Adrenal gland (tissue), 5 donors: Measurements from ENCODE around the gene TNS3.

Source experiments
- POLR2A ChIP-seq, 2 donors: fragments of 450-650 bp; IDR thresholded peaks; one replicate each; pipeline ENCODE4 v1.6.1; 2017; ENCODE audit warnings: antibody characterized with exemption in 2 of 2, mild to moderate bottlenecking in 2 of 2, moderate library complexity in 1 of 2
- TF ChIP-seq, protein P1 (sequence below), 6 experiments: fragments of 450-650 bp in 4 of 6; fragments of 200-600 bp in 2 of 6; sonication (generic) in 1 of 6; IDR thresholded peaks; 1 replicate in 5 of 6; 2 replicates in 1 of 6; pipeline versions ENCODE4 v1.5.1 to v1.8.0; 2016 to 2021; ENCODE audit warnings: antibody characterized with exemption in 6 of 6, mild to moderate bottlenecking in 2 of 6, moderate library complexity in 1 of 6
- donor health status: DM: no; HTN: no; CAD: no.

DNA sequence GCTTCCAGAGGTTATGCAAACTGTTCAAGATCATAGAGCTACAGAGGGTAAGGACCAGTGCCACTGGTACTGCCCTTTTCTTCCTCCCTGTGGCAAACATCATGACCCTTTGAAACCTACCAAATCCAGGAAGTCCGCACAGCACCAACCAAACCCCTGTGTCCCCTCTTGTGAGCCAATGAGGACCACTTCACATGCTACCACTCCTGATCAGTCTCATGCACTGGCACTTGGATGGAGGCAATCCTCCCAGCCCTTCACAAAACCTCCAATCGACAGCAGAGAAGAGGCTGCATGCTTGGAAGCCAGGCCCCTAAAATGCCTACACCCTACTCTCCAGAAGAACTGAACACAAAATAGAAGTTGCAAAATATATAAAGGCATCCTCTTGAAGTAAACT is 248.0 kb downstream of the TNS3 start:
- TF ChIP-seq, protein P1, sequence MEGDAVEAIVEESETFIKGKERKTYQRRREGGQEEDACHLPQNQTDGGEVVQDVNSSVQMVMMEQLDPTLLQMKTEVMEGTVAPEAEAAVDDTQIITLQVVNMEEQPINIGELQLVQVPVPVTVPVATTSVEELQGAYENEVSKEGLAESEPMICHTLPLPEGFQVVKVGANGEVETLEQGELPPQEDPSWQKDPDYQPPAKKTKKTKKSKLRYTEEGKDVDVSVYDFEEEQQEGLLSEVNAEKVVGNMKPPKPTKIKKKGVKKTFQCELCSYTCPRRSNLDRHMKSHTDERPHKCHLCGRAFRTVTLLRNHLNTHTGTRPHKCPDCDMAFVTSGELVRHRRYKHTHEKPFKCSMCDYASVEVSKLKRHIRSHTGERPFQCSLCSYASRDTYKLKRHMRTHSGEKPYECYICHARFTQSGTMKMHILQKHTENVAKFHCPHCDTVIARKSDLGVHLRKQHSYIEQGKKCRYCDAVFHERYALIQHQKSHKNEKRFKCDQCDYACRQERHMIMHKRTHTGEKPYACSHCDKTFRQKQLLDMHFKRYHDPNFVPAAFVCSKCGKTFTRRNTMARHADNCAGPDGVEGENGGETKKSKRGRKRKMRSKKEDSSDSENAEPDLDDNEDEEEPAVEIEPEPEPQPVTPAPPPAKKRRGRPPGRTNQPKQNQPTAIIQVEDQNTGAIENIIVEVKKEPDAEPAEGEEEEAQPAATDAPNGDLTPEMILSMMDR (IDR thresholded peaks at IDR 0.05), result no peak
- TF ChIP-seq POLR2A (IDR thresholded peaks at IDR 0.05), result no peak
